Body of pancreas (tissue), 4 donors: ENCODE data around the gene BTBD9. TPM values are rescaled to one million over a fixed set of nuclear protein-coding genes. Genes with fewer than 3 reads are reported as not detected.

ENCODE experiments used
- ATAC-seq: fragments of 150-250 bp; one replicate; pipeline ENCODE4 v1.9.1; 2016
- DNase-seq, 4 donors: peaks; one replicate each; pipeline ENCODE4 v3.0.0-alpha.2; 2019
- H3K27ac ChIP-seq, 4 donors: fragments of 200-600 bp; sonication (generic); 1 replicate in 3 of 4; 2 replicates in 1 of 4; pipeline versions ENCODE4 v1.5.1 to v1.6.1; 2016 to 2019; ENCODE audit warnings: mild to moderate bottlenecking in 1 of 4, mixed read lengths in 1 of 4, moderate library complexity in 1 of 4
- H3K27me3 ChIP-seq, 2 donors: fragments of 200-600 bp; sonication (generic); one replicate each; pipeline ENCODE4 v1.6.0; 2016; ENCODE audit warnings: mild to moderate bottlenecking in 1 of 2
- H3K36me3 ChIP-seq, 2 donors: fragments of 200-600 bp; sonication (generic); replicated peaks in 1 of 2; 2 replicates each; pipeline ENCODE4 v1.5.1; 2016; ENCODE audit warnings: low read depth in 2 of 2; ENCODE audit not compliant: insufficient read depth in 1 of 2
- H3K4me1 ChIP-seq: fragments of 200-600 bp; sonication (generic); one replicate; pipeline ENCODE4 v1.6.0; 2016
- H3K4me3 ChIP-seq, 2 donors: fragments of 200-600 bp; sonication (generic); 1 replicate in 1 of 2; 2 replicates in 1 of 2; pipeline ENCODE4 v1.5.1; 2016 to 2019
- H3K9me3 ChIP-seq, 3 donors: fragments of 200-600 bp; sonication (generic); 1 replicate in 2 of 3; 2 replicates in 1 of 3; pipeline ENCODE4 v1.5.1; 2016
- POLR2A ChIP-seq, 3 donors: fragments of 450-650 bp; IDR thresholded peaks; one replicate each; pipeline ENCODE4 v1.6.1; 2016; ENCODE audit warnings: antibody characterized with exemption in 3 of 3, mild to moderate bottlenecking in 2 of 3
- WGBS, 2 donors: methylation state at CpG; one replicate each; pipeline ENCODE4 v1.1.5; 2017; 5-methylcytosine and 5-hydroxymethylcytosine counted together
- intact Hi-C: fragments of 100-400 bp; cut with DNase I; formaldehyde crosslinking; loops from one replicate; pipeline ENCODE4 v1.15.1; 2023
- total RNA-seq, 2 donors: library from RNA; depleted of rRNA; stranded (reverse); fragments of >200 nt; gene quantifications; one replicate each; pipeline ENCODE4 v1.1.0, GENCODE V29; 2016
- TF ChIP-seq, protein P1 (sequence below), 7 experiments: fragments of 450-650 bp in 4 of 7; fragments of 200-600 bp in 3 of 7; sonication (generic) in 3 of 7; IDR thresholded peaks; one replicate each; pipeline ENCODE4 v1.5.1; 2016 to 2019; ENCODE audit warnings: antibody characterized with exemption in 7 of 7

BTBD9 gene
- total RNA-seq, 2 donors from 2014 or later, result 11.9 to 29.3 TPM

GRCh38 chr6:38503960-38504682 is 135.6 kb downstream of the BTBD9 start:
- Histone ChIP-seq H3K9me3 (no peaks in the 10 kb centered on the region), H3K27ac (no peak overlapping the region), H3K4me1 (no peaks in the 10 kb centered on the region), H3K27me3 (no peaks in the 10 kb centered on the region), H3K4me3 (no peak overlapping the region), H3K36me3 (no peaks in the 10 kb centered on the region)
- no peak for DNase-seq
- intact Hi-C loops, result no loop called here
- no peak for ATAC-seq
- TF ChIP-seq POLR2A (IDR thresholded peaks at IDR 0.05), result no peak
- TF ChIP-seq, protein P1, sequence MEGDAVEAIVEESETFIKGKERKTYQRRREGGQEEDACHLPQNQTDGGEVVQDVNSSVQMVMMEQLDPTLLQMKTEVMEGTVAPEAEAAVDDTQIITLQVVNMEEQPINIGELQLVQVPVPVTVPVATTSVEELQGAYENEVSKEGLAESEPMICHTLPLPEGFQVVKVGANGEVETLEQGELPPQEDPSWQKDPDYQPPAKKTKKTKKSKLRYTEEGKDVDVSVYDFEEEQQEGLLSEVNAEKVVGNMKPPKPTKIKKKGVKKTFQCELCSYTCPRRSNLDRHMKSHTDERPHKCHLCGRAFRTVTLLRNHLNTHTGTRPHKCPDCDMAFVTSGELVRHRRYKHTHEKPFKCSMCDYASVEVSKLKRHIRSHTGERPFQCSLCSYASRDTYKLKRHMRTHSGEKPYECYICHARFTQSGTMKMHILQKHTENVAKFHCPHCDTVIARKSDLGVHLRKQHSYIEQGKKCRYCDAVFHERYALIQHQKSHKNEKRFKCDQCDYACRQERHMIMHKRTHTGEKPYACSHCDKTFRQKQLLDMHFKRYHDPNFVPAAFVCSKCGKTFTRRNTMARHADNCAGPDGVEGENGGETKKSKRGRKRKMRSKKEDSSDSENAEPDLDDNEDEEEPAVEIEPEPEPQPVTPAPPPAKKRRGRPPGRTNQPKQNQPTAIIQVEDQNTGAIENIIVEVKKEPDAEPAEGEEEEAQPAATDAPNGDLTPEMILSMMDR (IDR thresholded peaks at IDR 0.05), result no peak
- 93 to 96% methylated on average over 6 of the region's 6 CpGs for WGBS, 2 donors

DNA sequence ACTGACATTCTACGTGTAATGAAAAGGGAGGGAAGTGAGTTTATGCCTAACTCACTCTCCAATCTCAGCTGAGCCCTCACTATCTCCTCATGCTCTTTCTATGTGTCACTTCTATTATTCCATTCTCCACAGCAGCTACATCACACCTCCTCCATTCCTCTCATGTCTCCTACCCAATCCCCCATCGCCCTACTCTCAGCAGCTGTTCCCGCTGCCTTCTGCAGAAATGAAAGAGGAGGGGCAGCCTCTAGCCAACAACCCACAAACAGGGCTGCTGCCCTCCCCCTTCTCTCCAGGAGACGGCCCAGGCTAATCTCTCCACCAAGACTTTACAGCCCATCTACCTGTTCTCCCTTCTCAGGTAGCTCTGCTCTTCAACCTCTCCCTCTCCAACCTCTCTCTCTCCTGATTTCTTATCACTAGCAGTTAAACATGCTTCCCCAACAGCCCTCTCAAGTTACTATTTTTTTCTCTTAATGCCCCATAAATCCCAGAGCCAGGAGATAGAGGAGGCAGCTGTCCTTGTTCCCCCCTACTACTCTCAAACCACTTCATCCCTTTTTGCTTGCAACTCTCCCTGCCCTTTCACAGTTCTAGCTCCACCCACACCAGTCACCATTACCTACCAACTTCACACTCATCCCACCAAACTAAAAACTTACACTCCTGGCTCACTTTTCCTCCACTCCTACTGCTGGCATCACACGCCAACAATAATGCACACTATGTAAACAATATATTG is 136.5 kb downstream of the BTBD9 start:
- TF ChIP-seq POLR2A (IDR thresholded peaks at IDR 0.05), result no peak
- Histone ChIP-seq H3K4me3 (no peak overlapping the region), H3K36me3 (no peaks in the 10 kb centered on the region), H3K27ac (no peak overlapping the region), H3K27me3 (no peaks in the 10 kb centered on the region), H3K9me3 (no peaks in the 10 kb centered on the region), H3K4me1 (no peaks in the 10 kb centered on the region)
- DNase-seq, result no peak
- intact Hi-C loops, result no loop called here
- ATAC-seq, result no peak
- 90 to 93% methylated on average over 5 of the region's 5 CpGs for WGBS, 2 donors

DNA sequence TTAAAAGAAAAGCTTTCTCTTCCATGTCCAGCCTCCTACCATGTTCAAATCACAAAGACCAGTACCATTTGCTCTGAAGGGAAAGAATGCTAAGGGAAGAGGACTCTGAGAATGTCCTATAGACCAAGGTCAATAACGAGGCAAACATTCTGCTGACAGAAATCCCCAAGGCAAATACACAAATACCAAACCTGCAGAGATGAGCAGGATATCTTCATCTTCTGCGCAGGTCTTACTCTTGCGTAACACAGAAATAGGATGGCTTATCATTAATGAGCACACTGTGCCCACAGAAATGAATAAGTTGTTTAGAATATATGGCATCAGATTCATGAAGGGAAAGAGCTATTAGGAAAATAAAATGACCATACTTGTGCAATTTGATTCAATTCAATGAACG is 137.3 kb downstream of the BTBD9 start:
- no peak overlapping the region for H3K27ac ChIP-seq
- no peak overlapping the region for H3K4me3 ChIP-seq
- no peak for TF ChIP-seq POLR2A (IDR thresholded peaks at IDR 0.05)
- TF ChIP-seq, protein P1 (IDR thresholded peaks at IDR 0.05), result no peak
- H3K9me3 ChIP-seq, result no peaks in the 10 kb centered on the region
- no peaks in the 10 kb centered on the region for H3K27me3 ChIP-seq
- ATAC-seq (no peak), DNase-seq (no peak)
- H3K36me3 ChIP-seq, result no peaks in the 10 kb centered on the region
- WGBS, 2 donors, result 82 to 88% methylated on average over 4 of the region's 4 CpGs
- intact Hi-C loops, result no loop called here
- H3K4me1 ChIP-seq, result no peaks in the 10 kb centered on the region

- no peaks in the 10 kb centered on the region for H3K9me3 ChIP-seq
- H3K4me3 ChIP-seq, result no peak overlapping the region
- no peak for ATAC-seq
- no peaks in the 10 kb centered on the region for H3K27me3 ChIP-seq
- WGBS, 2 donors, result 93% methylated on average over 1 of the region's 1 CpG
- intact Hi-C loops, result no loop called here
- no peak for DNase-seq
- H3K4me1 ChIP-seq, result no peaks in the 10 kb centered on the region
- H3K27ac ChIP-seq, result no peak overlapping the region
- H3K36me3 ChIP-seq, result no peaks in the 10 kb centered on the region
- TF ChIP-seq POLR2A (IDR thresholded peaks at IDR 0.05), result no peak
- TF ChIP-seq, protein P1 (IDR thresholded peaks at IDR 0.05), result no peak
Measured at GRCh38 chr6:38501931-38502330, 137.8 kb downstream of the BTBD9 start.

- no peak overlapping the region for H3K4me3 ChIP-seq
- no peaks in the 10 kb centered on the region for H3K27me3 ChIP-seq
- no peak overlapping the region for H3K27ac ChIP-seq
- no peaks in the 10 kb centered on the region for H3K4me1 ChIP-seq
- no peaks in the 10 kb centered on the region for H3K36me3 ChIP-seq
- 58 to 79% methylated on average over 5 of the region's 5 CpGs for WGBS, 2 donors
- no peak for DNase-seq
- intact Hi-C loops, result loop anchor here (10.0 kb wide), 1 partner anchor 1165 kb away; no protein-coding TSS in a partner anchor
- no peaks in the 10 kb centered on the region for H3K9me3 ChIP-seq
- no peak for ATAC-seq
- TF ChIP-seq, protein P1 (IDR thresholded peaks at IDR 0.05), result no peak
- TF ChIP-seq POLR2A (IDR thresholded peaks at IDR 0.05), result no peak
Measured at GRCh38 chr6:38499529-38500096, 140.1 kb downstream of the BTBD9 start.
